HepG2 (cell line): Measurements from ENCODE around the gene GPLD1. TPM values are rescaled to one million over a fixed set of nuclear protein-coding genes. Genes with fewer than 3 reads are reported as not detected.

Experiments used
- DPF2 ChIP-seq: sonication (generic); formaldehyde crosslinking; IDR thresholded peaks from 2 replicates; pipeline ENCODE4 v1.4.0; 2020; ENCODE audit warnings: mild to moderate bottlenecking, low read depth, missing genetic modification reagents, borderline replicate concordance
- FOXC1 ChIP-seq: sonication (generic); formaldehyde crosslinking; IDR thresholded peaks from 2 replicates; pipeline ENCODE4 v1.8.0; 2022; ENCODE audit warnings: mild to moderate bottlenecking, missing genetic modification reagents, borderline replicate concordance
- GATAD2A ChIP-seq: IDR thresholded peaks from 2 replicates; pipeline ENCODE4 v1.6.1; 2016
- HOXA3 ChIP-seq: sonication (generic); formaldehyde crosslinking; IDR thresholded peaks from 2 replicates; pipeline ENCODE4 v1.5.0; 2020; ENCODE audit warnings: missing genetic modification reagents
- KLF13 ChIP-seq: sonication (generic); formaldehyde crosslinking; IDR thresholded peaks from 2 replicates; pipeline ENCODE4 v1.4.0; 2020; ENCODE audit warnings: mild to moderate bottlenecking, missing genetic modification reagents
- MTF2 ChIP-seq: sonication (generic); formaldehyde crosslinking; IDR thresholded peaks from 2 replicates; pipeline ENCODE4 v1.5.0; 2020; ENCODE audit warnings: missing genetic modification reagents, borderline replicate concordance
- MZF1 ChIP-seq: sonication (generic); formaldehyde crosslinking; IDR thresholded peaks from 2 replicates; pipeline ENCODE4 v1.8.1; 2023; ENCODE audit warnings: mild to moderate bottlenecking, missing genetic modification reagents, borderline replicate concordance
- PAX8 ChIP-seq: sonication (generic); formaldehyde crosslinking; IDR thresholded peaks from 2 replicates; pipeline ENCODE4 v1.8.0; 2022; ENCODE audit warnings: mild to moderate bottlenecking, missing genetic modification reagents, borderline replicate concordance
- PHF20 ChIP-seq: sonication (generic); formaldehyde crosslinking; IDR thresholded peaks from 2 replicates; pipeline ENCODE4 v1.5.0; 2020; ENCODE audit warnings: mild to moderate bottlenecking, missing genetic modification reagents
- PHF8 ChIP-seq: sonication (generic); formaldehyde crosslinking; IDR thresholded peaks from 2 replicates; pipeline ENCODE4 v1.5.0; 2020; ENCODE audit warnings: missing genetic modification reagents
- POLR2AphosphoS5 ChIP-seq: IDR thresholded peaks from 2 replicates; pipeline ENCODE4 v1.6.1; 2012; ENCODE audit warnings: low read depth, low read length
- SIX1 ChIP-seq: sonication (generic); formaldehyde crosslinking; IDR thresholded peaks from 2 replicates; pipeline ENCODE4 v1.4.0; 2020; ENCODE audit warnings: missing genetic modification reagents, borderline replicate concordance
- SNAPC2 ChIP-seq: sonication (generic); formaldehyde crosslinking; IDR thresholded peaks from 2 replicates; pipeline ENCODE4 v1.8.1; 2022; ENCODE audit warnings: mild to moderate bottlenecking, missing genetic modification reagents
- ZFP41 ChIP-seq: sonication (generic); formaldehyde crosslinking; IDR thresholded peaks from 2 replicates; pipeline ENCODE4 v1.4.0; 2020; ENCODE audit warnings: mild to moderate bottlenecking, missing genetic modification reagents, borderline replicate concordance
- ZKSCAN5 ChIP-seq: sonication (generic); formaldehyde crosslinking; IDR thresholded peaks from 2 replicates; pipeline ENCODE4 v1.5.1; 2020; ENCODE audit warnings: mild to moderate bottlenecking, missing genetic modification reagents
- ZNF333 ChIP-seq: sonication (generic); formaldehyde crosslinking; IDR thresholded peaks from 2 replicates; pipeline ENCODE4 v1.4.0; 2020; ENCODE audit warnings: mild to moderate bottlenecking, missing genetic modification reagents, borderline replicate concordance
- ZNF432 ChIP-seq: sonication (generic); formaldehyde crosslinking; IDR thresholded peaks from 2 replicates; pipeline ENCODE4 v1.5.0; 2020; ENCODE audit warnings: missing genetic modification reagents, mild to moderate bottlenecking, borderline replicate concordance
- polyA plus RNA-seq, 8 experiments: library from polyadenylated mRNA; depleted of rRNA in 3 of 8; stranded (reverse) in 7 of 8; unstranded in 1 of 8; fragments of >200 nt; fragmentation: Illumina TruSeq in 4 of 8; extraction: Trizol in 4 of 8; gene quantifications; 2 replicates each; pipeline versions ENCODE4 v1.2.1 to v1.2.3, GENCODE V29; 2011 to 2016; ENCODE audit warnings: low read depth in 4 of 8, missing spikeins in 1 of 8, mixed read lengths in 1 of 8; ENCODE audit not compliant: insufficient read depth in 1 of 8
- total RNA-seq, 5 experiments: library from RNA; depleted of rRNA; stranded (reverse); fragments of >200 nt; fragmentation: Illumina TruSeq; extraction: Trizol; gene quantifications; 2 replicates each; pipeline ENCODE4 v1.2.3, GENCODE V29; 2016; ENCODE audit warnings: low read depth in 1 of 5
- TF ChIP-seq, protein P1 (sequence below): sonication (generic); formaldehyde crosslinking; conservative IDR thresholded peaks from 2 replicates; pipeline ENCODE4 v1.4.0; 2020; ENCODE audit warnings: missing genetic modification reagents
- TF ChIP-seq, protein P2 (sequence below): sonication (generic); formaldehyde crosslinking; IDR thresholded peaks from 2 replicates; pipeline ENCODE4 v1.5.0; 2020; ENCODE audit warnings: mild to moderate bottlenecking, missing genetic modification reagents
- TF ChIP-seq, protein P3 (sequence below): sonication (generic); formaldehyde crosslinking; IDR thresholded peaks from 2 replicates; pipeline ENCODE4 v1.4.0; 2020; ENCODE audit warnings: mild to moderate bottlenecking, missing genetic modification reagents, borderline replicate concordance

The GPLD1 gene
- total and polyA plus RNA-seq, 2 of the 13 experiments (the other 11 are each of a cell fraction or from before 2014, with no cell fraction given): 6.2 to 7.6 TPM

DNA sequence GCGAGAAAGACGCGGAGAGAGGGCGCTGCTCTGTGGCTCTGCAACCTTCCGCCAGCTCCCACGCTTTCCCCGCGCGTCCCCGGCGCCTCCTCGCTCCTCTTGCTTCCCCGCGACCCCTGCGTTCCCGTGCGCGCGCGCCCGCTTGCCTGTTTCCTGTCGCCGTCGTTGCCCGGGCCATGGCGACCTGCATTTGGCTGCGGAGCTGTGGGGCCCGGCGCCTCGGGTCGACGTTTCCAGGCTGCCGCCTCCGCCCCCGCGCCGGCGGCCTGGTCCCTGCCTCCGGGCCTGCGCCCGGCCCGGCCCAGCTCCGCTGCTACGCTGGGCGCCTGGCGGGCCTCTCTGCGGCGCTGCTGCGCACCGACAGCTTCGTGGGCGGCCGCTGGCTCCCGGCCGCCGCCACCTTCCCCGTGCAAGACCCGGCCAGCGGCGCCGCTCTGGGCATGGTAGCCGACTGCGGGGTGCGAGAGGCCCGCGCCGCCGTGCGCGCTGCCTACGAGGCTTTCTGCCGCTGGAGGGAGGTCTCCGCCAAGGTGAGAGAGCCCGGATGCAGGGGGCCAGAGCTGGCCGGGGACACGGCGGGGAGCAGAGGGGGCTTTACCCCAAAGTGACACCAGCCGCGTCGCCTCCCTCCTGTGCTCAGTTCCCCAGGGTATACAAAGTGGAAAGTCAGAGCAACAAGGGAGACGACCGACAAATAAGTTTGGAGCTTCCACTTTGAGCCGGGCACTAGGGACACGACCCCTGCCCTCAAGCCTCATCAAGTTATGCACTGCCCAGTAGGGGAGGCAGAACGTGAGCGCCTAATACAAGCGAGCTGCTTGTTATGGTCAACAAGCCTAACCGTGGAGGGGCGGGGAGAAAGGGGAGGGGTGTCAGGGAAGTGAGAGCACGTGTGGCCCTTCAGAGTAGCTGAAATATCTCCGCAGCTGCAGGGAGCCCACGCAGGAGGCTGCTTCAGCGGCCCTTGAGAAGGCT lies 5.7 kb upstream of the GPLD1 start, which contains the start of gene ALDH5A1 (continued):
- TF ChIP-seq, protein P1, sequence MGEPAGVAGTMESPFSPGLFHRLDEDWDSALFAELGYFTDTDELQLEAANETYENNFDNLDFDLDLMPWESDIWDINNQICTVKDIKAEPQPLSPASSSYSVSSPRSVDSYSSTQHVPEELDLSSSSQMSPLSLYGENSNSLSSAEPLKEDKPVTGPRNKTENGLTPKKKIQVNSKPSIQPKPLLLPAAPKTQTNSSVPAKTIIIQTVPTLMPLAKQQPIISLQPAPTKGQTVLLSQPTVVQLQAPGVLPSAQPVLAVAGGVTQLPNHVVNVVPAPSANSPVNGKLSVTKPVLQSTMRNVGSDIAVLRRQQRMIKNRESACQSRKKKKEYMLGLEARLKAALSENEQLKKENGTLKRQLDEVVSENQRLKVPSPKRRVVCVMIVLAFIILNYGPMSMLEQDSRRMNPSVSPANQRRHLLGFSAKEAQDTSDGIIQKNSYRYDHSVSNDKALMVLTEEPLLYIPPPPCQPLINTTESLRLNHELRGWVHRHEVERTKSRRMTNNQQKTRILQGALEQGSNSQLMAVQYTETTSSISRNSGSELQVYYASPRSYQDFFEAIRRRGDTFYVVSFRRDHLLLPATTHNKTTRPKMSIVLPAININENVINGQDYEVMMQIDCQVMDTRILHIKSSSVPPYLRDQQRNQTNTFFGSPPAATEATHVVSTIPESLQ: no peak
- 0 out of 2 replicates have a peak, but pooled peaks have one; percentile 70 for TF ChIP-seq ZFP41 (CRISPR knock-in tag)
- 0 out of 2 replicates have a peak, but pooled peaks have one; percentile 49 for TF ChIP-seq KLF13
- no peak; the same call in 1 of the 2 replicates for TF ChIP-seq ZKSCAN5 (CRISPR knock-in tag)
- peak; percentile 46; the same call in 1 of the 2 replicates for TF ChIP-seq ZNF432 (CRISPR knock-in tag)
- no peak for TF ChIP-seq SIX1
- no peak; the same call in 1 of the 2 replicates for TF ChIP-seq PAX8 (CRISPR knock-in tag)
- TF ChIP-seq, protein P2, sequence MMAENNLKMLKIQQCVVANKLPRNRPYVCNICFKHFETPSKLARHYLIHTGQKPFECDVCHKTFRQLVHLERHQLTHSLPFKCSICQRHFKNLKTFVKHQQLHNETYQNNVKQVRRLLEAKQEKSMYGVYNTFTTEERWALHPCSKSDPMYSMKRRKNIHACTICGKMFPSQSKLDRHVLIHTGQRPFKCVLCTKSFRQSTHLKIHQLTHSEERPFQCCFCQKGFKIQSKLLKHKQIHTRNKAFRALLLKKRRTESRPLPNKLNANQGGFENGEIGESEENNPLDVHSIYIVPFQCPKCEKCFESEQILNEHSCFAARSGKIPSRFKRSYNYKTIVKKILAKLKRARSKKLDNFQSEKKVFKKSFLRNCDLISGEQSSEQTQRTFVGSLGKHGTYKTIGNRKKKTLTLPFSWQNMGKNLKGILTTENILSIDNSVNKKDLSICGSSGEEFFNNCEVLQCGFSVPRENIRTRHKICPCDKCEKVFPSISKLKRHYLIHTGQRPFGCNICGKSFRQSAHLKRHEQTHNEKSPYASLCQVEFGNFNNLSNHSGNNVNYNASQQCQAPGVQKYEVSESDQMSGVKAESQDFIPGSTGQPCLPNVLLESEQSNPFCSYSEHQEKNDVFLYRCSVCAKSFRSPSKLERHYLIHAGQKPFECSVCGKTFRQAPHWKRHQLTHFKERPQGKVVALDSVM: peak; percentile 38
- peak; percentile 58 for TF ChIP-seq MTF2 (CRISPR knock-in tag)
- no peak for TF ChIP-seq SNAPC2 (CRISPR knock-in tag)
- peak; percentile 93 for TF ChIP-seq PHF8 (CRISPR knock-in tag)
- TF ChIP-seq POLR2AphosphoS5: peak; percentile 65
- TF ChIP-seq MZF1 (CRISPR knock-in tag): no peak
- TF ChIP-seq, protein P3, sequence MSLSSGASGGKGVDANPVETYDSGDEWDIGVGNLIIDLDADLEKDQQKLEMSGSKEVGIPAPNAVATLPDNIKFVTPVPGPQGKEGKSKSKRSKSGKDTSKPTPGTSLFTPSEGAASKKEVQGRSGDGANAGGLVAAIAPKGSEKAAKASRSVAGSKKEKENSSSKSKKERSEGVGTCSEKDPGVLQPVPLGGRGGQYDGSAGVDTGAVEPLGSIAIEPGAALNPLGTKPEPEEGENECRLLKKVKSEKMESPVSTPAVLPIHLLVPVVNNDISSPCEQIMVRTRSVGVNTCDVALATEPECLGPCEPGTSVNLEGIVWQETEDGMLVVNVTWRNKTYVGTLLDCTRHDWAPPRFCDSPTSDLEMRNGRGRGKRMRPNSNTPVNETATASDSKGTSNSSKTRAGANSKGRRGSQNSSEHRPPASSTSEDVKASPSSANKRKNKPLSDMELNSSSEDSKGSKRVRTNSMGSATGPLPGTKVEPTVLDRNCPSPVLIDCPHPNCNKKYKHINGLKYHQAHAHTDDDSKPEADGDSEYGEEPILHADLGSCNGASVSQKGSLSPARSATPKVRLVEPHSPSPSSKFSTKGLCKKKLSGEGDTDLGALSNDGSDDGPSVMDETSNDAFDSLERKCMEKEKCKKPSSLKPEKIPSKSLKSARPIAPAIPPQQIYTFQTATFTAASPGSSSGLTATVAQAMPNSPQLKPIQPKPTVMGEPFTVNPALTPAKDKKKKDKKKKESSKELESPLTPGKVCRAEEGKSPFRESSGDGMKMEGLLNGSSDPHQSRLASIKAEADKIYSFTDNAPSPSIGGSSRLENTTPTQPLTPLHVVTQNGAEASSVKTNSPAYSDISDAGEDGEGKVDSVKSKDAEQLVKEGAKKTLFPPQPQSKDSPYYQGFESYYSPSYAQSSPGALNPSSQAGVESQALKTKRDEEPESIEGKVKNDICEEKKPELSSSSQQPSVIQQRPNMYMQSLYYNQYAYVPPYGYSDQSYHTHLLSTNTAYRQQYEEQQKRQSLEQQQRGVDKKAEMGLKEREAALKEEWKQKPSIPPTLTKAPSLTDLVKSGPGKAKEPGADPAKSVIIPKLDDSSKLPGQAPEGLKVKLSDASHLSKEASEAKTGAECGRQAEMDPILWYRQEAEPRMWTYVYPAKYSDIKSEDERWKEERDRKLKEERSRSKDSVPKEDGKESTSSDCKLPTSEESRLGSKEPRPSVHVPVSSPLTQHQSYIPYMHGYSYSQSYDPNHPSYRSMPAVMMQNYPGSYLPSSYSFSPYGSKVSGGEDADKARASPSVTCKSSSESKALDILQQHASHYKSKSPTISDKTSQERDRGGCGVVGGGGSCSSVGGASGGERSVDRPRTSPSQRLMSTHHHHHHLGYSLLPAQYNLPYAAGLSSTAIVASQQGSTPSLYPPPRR (CRISPR knock-in tag): peak; percentile 67
- no peak for TF ChIP-seq DPF2
- TF ChIP-seq PHF20 (CRISPR knock-in tag): peak; percentile 61
- no peak; the same call in 1 of the 2 replicates for TF ChIP-seq ZNF333 (CRISPR knock-in tag)
- TF ChIP-seq GATAD2A (CRISPR knock-in tag): peak; percentile 42
- peak; percentile 76; the same call in 1 of the 2 replicates for TF ChIP-seq FOXC1 (CRISPR knock-in tag)
- peak; percentile 71 for TF ChIP-seq HOXA3
